ENCODE data around the gene DNAJB4.
"Not testable (repeated sequence)": the region's sequence is repeated elsewhere in the genome, so short reads cannot be mapped to it uniquely, and the experiment has no call there.

Gene DNAJB4

DNA sequence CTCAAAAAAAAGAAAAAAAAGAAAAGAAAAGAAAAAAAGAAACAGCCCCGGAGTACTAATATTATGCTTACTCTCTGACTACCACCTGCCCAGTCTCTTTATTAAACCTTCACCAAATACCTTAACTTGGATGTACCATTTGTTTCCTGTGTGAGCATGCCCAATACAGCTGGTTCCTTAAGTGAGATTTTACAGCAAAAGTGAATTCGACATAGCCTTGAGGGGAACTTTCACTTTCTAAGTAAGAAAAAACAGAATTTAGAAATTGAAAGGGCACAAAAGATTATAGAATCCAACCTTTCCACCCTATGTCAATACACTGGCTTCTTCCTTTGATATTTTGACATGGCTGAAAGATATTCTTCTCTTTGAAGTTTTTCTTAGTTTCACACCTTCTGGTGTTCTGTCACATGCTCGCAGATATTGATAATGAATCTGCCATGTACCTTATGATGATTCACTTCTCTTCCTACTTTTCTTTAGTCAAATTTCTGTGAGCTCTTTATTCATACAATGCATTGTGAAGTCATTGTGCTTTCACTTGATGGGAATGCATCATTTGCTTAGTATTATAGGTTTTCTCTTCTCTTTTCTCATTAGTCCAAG, 35.8 kb downstream of the DNAJB4 start:
- DNase-seq, result no peak

DNA sequence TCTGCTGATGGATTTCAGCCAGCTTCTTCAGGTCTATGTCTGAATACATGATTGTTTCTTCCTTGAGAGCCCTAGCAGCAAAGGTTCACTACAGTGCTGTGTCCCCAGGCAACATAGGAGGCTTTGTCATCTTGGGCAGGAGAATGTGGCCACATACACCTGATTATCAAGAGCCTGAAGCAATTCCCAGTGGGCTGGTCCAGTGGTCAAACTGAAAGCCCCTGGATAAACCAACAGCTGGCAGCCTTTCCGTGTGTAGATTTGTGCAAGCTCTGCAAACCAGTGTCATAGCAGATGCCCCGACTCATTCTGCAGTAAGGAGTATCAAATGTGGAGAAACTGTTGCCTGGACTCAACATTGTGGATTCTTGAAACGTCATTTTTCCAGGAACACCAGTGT, 38.7 kb downstream of the DNAJB4 start:
- no peak for DNase-seq

DNA sequence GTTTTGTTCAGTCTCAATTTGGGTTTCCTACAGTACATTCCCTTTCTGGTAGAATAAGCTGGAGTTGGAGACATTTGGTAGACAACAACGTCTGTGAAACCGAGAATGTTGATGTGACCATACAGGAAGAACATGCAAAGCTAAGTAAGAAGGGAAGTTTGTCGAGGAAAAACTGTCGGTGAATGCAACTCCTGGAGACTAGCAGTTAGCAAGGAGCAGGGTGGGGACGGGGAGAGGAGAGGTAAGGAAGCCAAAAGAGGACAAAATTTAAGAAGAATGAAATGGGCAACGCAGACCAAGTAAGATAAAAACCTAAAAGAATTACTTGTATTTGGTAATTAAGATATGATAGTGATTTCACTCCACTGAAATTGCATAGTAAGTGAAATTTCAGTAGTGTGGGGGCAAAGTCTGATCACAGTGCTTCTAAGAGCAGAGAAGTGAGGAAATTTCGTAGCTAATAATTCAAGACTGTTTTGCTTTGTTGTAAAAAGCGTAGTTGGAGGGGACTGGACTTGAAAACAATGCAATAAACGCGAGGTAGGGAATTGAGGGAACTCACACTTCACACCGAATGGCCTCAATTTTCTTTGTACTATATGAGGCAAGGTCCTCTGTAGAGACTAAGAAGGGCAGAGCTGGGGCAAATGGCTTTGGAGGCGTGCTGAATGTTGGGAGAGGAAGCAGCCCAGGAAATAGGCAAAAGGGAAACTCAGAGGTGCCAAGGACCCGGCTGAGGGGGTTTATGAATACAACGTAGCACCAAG, 40.2 kb downstream of the DNAJB4 start:
- no peak for DNase-seq

DNA sequence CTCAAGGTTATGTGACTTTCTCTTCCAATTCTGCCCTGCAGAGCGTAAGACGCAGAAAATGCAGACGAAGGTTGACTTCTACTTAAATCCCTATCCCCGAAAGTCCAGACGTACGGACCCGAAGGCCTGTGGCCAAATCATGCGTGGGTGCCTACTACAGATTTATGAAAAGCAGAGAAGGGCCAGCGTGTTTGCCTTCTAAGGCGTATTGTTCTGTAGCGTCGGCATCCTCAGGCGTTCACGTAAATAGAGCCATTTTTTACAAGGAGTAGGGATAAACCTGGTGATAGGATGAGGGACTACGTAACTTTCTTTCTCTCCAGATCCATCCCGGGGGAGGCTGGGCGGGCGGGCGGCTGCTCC, 40.8 kb downstream of the DNAJB4 start:
- DNase-seq, result no peak

DNA sequence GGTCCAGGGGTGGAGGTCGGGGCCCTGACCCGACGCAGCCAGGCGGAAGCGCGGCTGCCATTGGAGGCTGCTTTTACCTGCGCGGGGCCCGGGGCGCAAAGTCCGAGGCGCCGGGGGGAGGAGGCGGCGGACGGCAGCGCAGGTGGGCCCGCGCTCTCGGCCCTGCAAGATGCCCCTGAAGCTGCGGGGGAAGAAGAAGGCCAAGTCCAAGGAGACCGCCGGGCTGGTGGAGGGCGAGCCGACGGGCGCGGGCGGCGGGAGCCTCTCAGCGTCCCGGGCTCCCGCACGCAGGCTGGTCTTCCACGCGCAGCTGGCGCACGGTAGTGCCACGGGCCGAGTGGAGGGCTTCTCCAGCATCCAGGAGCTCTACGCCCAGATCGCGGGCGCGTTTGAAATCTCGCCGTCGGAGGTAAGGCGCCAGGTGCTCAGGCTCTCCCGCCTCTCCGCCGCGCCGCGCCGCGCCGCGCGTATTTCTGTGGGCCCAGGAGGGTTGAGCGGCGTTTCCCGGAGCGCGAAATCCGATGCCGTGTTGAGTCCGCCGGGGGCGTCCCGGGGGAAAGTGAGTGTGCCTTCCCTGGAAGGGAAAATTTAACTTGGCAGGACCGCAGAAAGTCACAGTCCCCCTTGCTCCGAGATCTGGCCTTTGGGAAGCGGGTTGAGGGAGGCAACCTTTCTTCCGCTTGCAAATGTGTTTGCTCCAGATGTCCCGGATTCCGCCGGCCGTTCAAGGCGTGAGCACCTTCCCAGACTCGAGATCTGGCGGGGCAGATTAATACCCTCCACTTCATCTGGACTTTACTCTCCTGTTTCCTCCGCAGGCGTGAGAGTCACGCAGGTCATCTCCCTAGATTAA, 41.4 kb downstream of the DNAJB4 start, which contains the start of gene GIPC2:
Gene GIPC2, plus strand, starts transcription at position 41 of the 853 bp plus-strand sequence. Its CDS starts 129 bp downstream, at position 170.
- DNase-seq, result no peak

DNA sequence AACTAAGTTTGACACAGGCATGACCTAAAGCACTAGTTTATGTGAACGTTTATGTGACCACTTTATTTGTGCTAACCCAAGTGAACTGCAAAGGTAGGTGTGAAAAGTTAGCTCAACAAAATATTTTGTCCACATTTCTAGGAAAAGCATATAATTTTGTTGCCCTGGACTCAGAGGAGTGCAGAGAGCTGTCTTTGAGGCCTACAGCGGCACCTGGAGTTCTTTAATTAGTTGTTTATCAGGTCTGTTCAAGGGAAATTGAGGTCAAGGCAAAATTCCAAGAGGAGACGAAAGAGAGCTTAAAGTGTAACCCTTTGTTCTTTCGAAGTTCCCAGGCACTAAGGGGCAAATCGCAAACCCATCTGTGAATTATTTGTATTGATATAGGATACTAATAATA, 42.4 kb downstream of the DNAJB4 start:
- DNase-seq, result no peak

DNA sequence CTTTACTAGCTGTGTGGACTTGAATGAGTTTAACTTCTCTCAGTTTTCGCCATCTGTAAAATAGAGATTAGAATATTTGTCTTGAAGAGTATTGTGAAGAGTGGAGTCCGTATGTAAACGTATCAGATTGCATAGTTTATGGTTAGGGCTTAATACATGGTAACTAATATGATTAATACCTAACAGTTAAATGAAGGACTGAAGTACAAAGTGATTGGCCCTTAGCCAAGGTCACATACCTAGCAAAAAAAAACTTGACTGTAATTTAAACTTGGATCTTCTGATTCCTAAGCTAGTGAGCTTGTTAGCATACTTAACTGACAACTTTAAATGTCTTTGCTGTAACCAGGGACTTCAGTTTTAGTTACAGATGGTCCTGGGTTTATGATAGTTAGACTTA, 42.9 kb downstream of the DNAJB4 start:
- DNase-seq, result no peak

DNA sequence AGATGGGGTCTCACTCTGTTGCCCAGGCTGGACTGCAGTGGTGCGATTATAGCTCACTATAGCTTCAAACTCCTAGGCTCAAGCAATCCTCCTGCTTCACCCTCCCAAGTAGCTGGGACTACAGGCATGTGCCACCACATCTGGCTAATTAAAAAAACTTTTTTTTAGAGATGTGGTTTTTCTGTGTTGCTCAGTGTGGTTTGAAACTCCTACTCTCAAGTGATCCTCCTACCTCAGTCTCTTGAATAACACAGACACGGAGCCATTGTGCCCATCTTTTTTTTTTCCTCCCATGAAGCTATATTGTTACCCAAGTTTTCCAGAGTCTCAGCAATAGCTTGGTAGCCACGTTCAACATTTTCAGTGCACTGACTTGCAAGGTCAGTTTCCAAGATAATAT, 43.7 kb downstream of the DNAJB4 start:
- no peak for DNase-seq

DNA sequence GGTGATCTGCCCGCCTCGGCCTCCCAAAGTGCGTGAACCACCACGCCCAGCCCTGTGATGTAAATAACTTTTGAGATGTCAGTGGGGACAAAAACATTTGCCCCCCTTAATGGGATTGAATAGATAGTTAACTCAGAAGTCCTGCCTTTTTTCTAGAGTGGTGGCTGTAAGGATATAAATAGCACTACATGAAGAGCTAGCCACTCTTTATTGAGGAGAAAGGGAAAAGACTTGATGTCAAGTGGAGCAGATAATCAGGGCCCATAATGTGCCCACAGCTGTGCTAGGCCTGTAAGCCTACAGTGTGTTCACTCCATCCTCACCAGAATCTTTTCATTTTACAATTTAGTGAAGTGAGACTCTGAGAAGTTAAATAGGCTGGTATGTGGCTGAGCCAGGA, 44.7 kb downstream of the DNAJB4 start:
- DNase-seq, result no peak

DNA sequence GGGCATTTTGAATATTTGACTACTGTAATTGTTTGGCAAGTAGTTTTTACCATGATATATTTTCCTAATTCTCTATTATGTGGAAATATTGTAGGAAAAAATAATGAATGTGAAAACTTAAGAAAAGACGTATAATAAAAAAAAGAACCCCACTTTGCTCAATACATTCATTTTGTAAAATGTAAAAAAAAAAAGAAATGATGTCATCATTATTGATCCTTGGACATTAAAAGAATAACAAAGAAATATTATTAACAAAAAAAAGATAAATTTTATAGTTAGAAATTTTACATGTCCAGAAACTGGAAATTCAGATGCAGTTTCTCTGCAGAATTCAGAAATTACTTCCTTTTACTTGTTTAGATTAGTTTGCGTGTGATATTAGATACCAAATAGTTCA, 46.3 kb downstream of the DNAJB4 start:
- no peak for DNase-seq

DNA sequence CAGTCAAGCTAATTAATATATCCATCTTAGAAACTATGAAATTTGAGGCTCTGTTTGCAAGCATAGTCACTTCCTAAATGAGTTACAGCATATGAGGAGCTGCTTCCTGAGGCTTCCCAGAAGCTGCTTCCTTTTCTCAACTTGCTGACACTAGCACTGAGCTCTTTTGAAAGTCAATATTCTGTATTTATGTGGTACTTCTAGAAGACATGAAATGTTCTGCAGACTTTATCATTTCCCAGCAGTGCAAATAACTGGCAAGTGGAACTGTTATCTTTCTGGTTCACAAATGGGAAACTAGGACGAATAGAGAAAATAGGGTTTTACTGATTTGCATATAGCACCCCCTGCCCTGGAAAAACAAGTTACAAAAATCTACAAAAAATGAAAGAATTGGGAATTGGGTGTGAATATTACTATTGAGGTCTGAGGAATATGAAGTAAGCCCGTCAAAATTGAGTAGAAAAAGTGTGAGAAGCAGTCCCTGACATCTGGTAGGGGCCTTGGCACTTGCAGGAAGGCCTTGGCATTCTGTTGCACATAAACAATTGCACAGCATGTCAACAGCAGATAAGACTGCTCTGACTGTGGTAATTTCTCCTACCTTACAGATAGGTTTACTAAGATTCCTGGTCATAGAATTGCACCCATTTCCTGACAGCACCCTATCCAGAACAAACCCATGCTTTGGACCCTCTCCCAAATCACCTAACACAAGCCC, 48.1 kb downstream of the DNAJB4 start:
- no peak for DNase-seq

DNA sequence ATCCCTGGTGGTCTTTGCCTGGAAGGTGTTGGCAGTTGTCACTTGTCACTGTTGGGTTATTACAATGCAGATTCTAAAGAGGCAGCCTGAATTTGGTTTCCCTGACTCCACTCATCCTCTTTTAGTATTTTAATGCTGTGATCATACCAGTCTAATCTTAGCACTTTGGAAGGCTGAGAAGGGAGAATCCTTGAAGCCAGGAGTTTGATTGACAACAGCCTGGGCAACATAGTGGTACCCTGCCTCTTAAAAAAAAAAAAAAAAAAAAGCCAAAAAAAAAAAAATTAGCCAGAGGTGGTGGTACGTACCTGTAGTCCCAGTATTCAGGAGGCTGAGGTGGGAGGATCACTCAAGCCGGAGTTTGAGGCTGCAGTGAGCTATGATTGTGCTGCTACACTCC, 48.8 kb downstream of the DNAJB4 start:
- DNase-seq, result no peak

DNA sequence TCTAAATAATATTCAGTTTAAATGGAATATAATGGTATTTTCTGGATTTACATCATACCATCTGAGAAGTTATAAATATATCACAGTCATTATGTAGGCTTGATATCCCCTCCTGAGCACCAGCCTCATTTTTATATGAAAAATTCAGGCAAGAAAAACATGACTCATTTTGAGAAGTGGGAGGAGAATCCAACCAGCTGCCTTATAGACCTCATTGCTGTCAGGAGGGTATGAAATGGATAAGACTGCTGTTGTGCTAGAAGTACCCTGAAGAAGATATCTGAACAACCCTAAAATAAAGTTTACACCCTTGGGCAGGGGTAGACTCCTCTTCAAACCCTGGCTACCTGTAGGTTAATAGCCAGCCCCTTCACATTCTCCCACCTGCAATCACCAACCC, 49.8 kb downstream of the DNAJB4 start:
- no peak for DNase-seq

DNA sequence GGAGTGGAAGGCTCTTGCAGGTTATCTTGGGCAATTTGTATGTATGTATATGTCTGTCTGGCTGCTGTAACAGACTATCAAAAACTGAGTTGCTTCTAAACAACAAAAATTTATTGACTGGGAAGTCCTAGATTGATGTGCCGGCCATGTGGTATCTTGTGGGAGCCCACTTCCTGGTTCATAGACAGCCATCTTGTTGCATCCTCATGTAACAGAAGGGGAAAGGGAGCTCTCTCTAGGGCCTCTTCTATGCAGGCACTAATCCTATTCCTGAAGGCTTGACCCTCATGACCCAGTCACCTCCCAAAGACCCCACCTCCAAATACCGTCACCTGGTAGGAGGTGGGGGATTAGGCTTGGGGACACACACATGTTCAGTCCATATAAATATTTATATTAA, 50.2 kb downstream of the DNAJB4 start:
- DNase-seq, result no peak

DNA sequence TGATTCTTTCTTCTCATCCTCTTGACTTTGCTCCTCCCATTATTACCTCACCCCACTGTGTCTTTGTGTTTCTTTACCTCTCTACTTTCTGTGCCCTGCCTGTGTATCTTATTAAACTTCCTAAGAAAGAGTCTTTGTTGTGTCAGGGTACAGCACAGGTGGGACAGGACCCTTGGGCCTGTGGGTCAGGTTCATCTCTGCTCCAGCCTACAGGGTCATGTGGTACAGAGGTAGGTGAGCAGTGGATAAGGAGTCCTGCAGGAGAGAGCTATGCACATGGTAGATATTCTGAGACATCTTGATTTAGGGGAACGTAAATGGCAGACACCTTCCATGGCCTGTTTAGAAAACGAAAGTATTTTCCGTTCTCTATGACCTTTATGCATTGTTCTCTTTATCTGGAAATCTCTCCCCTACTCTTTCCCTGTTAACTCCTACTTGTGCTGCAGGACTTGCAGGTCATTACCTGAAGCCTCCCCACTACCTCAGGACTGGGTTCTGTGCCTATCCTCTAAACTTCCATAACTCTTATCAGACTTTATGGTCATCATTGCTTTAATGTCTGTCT, 50.9 kb downstream of the DNAJB4 start:
- no peak for DNase-seq

DNA sequence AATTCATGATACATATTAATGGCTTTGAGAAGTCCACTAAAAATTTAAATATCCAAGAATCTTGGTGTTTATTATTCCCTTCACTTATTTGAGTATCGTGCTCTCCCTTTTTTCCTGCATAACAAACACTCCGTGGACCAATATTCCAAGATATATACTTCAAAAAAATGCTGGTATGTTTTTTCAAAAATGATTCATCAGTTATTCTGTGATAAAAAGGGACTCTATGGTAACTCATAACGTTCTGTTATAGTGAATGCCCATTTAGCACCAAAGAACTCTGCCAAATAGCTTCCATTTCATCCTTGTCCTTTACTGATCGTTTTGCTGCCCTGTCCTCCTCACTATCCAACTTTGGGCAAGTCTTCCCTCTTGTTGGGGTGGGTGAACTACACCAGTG, 53.9 kb downstream of the DNAJB4 start:
- DNase-seq, result no peak

DNA sequence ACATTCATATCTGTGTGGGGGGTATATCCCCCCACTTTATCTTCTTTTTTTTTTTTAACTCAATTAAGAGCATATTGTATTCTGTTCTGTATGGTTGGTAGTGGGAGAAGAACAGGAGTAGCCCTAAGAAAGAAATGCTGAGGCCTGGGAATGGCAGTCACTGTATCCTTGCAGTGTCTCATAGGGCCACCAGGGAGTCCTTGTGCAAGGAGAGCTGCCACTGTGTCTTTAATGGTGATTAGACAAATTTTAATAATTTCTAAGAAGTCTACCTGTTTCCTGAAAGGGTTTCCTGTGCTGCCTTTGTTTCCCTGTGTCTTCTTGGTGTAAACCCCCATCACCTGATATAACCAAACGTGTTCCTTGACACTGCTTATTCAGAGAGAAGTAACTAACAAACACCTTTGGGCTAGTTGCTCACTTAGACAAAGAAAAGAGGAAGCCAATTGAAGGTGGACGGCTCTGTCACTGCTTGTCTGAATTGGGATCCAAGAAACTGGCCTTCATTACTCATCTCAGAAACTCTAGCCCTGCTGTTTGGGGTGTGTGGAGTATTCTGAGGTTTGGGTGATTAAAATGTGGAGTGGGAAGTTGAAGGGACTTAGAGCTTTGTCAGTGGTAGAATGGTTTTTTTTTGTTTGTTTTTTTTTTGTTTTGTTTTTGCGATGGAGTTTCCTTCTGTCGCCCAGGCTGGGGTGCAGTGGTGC, 56.3 kb downstream of the DNAJB4 start:
- no peak for DNase-seq

DNA sequence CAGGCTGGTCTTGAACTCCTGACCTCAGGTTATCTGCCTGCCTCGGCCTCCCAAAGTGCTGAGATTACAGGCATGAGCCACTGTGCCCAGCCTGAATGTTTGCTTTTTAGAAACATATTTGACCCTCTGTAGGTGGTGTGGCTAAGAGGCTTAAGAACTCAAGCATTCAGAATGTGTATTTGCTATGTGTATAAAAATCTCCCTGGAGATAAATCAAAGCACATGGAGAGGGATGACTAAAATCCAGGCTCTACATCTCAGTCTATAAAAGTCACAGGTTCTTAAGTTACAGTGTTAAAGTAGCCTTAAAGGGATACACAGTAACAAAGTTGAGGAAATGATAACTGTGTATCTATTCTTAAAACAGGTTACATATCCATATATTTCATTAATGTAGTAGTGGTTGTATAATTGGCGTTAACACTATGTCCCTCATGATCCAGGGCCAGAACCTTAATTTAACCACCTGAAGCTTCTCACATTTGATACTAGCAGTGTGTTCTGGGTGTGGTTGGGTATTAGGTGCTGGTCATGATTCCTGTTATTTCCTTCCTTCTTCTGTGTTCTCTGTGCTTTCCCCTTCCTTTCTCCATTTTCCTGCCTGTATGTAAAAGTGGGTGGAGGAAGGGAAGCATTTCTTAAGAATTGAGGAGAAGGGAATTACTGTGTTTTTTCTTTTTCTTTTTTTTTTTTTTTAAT, 57.2 kb downstream of the DNAJB4 start:
- no peak for DNase-seq

DNA sequence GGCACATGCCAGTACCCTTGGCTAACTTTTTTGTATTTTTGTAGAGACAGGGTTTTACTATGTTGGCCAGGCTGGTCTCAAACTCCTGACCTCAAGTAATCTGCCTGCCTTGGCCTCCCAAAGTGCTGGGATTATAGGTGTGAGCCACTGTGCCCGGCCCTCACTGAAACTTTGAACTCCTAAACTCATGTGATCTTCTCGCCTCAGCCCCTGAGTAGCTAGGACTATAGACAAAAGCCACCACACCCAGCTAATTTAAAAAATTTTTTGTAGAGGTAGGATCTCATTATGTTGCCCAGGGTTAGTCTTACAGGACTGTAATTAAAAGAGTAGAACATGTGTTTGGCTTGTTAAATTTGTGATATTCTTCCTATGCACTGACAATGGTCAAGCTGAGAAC, 60.1 kb downstream of the DNAJB4 start:
- DNase-seq, result not testable (repeated sequence)
